Measurements from ENCODE around the gene WLS.

DNA sequence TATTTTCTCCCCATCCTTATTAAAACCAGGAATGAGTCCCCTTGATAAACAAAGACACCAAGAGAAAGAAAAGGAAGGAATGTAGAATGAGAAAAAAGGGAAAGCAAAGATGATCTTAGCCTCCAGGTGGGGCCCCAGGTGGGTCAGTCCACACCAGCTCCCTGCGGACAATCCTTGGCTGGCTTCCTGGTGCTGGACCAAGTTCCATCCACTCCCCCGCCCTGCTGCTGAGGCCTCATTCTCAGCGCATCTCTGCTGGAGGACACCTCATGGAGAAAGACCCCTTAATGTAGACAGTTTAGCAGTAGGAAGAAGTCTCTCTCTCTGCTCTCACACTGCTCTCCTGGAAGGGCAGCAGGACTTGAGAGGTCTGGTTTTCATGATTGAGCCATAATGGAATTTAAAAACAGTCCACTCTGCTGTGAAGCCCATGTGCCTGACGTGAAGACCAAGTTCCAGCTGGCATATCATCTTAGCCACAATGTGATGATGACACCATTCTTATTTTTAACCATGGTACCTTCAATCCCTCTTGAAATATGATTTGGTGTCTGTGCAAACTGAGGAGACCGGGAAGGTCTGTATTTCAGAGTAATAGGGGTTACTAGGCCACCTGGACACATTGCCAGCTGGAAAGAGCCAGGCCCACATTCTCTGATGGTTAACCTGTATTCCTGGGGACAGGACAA, 83.1 kb downstream of the WLS start:
- TF ChIP-seq CTCF (IDR thresholded peaks at IDR 0.05): no peak
- no peak for TF ChIP-seq POLR2A (IDR thresholded peaks at IDR 0.05)

All from vagina (tissue), 2 donors.